CD4-positive, alpha-beta T cell (primary cell): ENCODE results near the gene CD8B2. TPM values are rescaled to one million over a fixed set of nuclear protein-coding genes. Genes with fewer than 3 reads are reported as not detected.

Source experiments
- ATAC-seq: fragments of 200-7000 bp; cut with Tn5 transposase; one replicate; pipeline ENCODE4 v1.10.0; 2022; ENCODE audit warnings: mild to moderate bottlenecking; ENCODE audit not compliant: poor library complexity
- CTCF ChIA-PET: fragments of 350-600 bp; sonication (Branson Sonifier 250); formaldehyde crosslinking; loops from one replicate; lab custom pipeline; 2021; ENCODE audit warnings: antibody characterized with exemption, inconsistent platforms; lab: Charles Lee
- POLR2A ChIA-PET: fragments of 350-600 bp; sonication (Branson Sonifier 250); formaldehyde crosslinking; loops from one replicate; lab custom pipeline; 2021; ENCODE audit warnings: antibody characterized with exemption, inconsistent platforms; lab: Charles Lee
- DNase-seq, 14 experiments: peaks; one replicate each; pipeline ENCODE4 v3.0.0-alpha.2; 2013 to 2020; ENCODE audit warnings: mixed read lengths in 2 of 14
- H3K27ac ChIP-seq, 2 donors: one replicate each; pipeline versions ENCODE4 v1.5.1 to v1.7.0; 2013; ENCODE audit warnings: low read length in 2 of 2, low read depth in 1 of 2, mild to moderate bottlenecking in 1 of 2
- H3K27me3 ChIP-seq, 2 experiments: 1 replicate in 1 of 2; 2 replicates in 1 of 2; pipeline versions ENCODE4 v1.6.1 to v1.7.0; 2013; ENCODE audit warnings: low read length in 2 of 2, control low read depth in 1 of 2, mild to moderate bottlenecking in 1 of 2, moderate library complexity in 1 of 2; ENCODE audit not compliant: insufficient read depth in 2 of 2, control insufficient read depth in 1 of 2
- H3K36me3 ChIP-seq: one replicate; pipeline ENCODE4 v1.6.1; 2013; ENCODE audit warnings: low read length, control low read depth; ENCODE audit not compliant: insufficient read depth
- H3K4me1 ChIP-seq: one replicate; pipeline ENCODE4 v1.6.1; 2013; ENCODE audit warnings: low read length, control low read depth; ENCODE audit not compliant: insufficient read depth
- H3K4me3 ChIP-seq: one replicate; pipeline ENCODE4 v1.5.1; 2013; ENCODE audit warnings: mild to moderate bottlenecking, low read length, moderate library complexity
- H3K9me3 ChIP-seq, 2 experiments: 1 replicate in 1 of 2; 2 replicates in 1 of 2; pipeline versions ENCODE4 v1.6.1 to v1.7.0; 2013; ENCODE audit warnings: low read length in 2 of 2, mild to moderate bottlenecking in 2 of 2, control low read depth in 1 of 2, moderate library complexity in 1 of 2; ENCODE audit not compliant: control insufficient read depth in 1 of 2, insufficient read depth in 1 of 2
- H3K27ac Mint-ChIP-seq: one replicate; pipeline ENCODE4 v1.8.0; 2020; ENCODE audit warnings: mixed read lengths
- H3K27me3 Mint-ChIP-seq: one replicate; pipeline ENCODE4 v1.8.0; 2021; ENCODE audit warnings: mixed read lengths
- H3K36me3 Mint-ChIP-seq: one replicate; pipeline ENCODE4 v1.8.0; 2021; ENCODE audit warnings: low read depth, mixed read lengths
- H3K4me1 Mint-ChIP-seq: one replicate; pipeline ENCODE4 v1.8.0; 2021; ENCODE audit warnings: low read depth, mixed read lengths
- H3K4me3 Mint-ChIP-seq: one replicate; pipeline ENCODE4 v1.8.0; 2020; ENCODE audit warnings: mild to moderate bottlenecking, mixed read lengths
- H3K9me3 Mint-ChIP-seq: one replicate; pipeline ENCODE4 v1.8.0; 2020; ENCODE audit warnings: mixed read lengths
- CTCF ChIP-seq: fragments of 200-600 bp; IDR thresholded peaks from one replicate; pipeline ENCODE4 v1.8.0; 2022; ENCODE audit warnings: antibody characterized with exemption, mild to moderate bottlenecking
- intact Hi-C, 2 experiments: fragments of 100-400 bp; cut with DNase I in 1 of 2; cut with micrococcal nuclease in 1 of 2; formaldehyde crosslinking; loops; one replicate each; pipeline versions ENCODE4 v1.15.1 to v1.9.0; 2023 to 2025; cut with DNase I, micrococcal nuclease
- total RNA-seq, 174 experiments: library from RNA in 2 of 174; stranded (reverse) in 2 of 174; gene quantifications; one replicate each; pipeline ENCODE4 v1.2.3 and lab custom pipeline; 2021 to 2026

CD8B2 gene
- total RNA-seq, 2 experiments from 2014 or later, result 0.14 TPM; not detected in 1

DNA sequence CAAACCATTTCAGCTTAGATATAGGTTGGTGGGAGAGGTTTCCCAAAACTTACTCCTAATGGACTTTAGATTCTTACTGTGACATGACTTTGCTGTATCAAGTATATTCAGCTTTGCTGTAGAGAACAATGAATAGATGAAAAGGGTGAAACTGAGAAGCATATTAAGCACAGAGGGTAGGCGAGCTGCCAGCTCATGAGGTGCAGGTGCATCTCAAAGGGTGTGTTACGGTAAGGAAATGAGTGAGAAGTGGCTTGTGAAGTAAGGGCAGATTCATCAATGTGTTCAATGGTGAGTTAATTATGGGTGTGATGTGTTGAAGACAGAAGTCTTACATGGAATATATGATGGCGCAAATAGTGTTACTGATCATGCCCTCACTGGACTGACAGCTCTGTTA, 49.3 kb downstream of the CD8B2 start:
- no peaks in the 10 kb centered on the region for H3K36me3 Mint-ChIP-seq
- Histone ChIP-seq H3K36me3 (no peaks in the 10 kb centered on the region), H3K27me3 (peaks cover 4 to 5% of the 10 kb centered on the region in 2 experiments), H3K4me1 (no peaks in the 10 kb centered on the region), H3K4me3 (no peak overlapping the region), H3K27ac (no peak overlapping the region), H3K9me3 (no peaks in the 10 kb centered on the region)
- no peaks in the 10 kb centered on the region for H3K27me3 Mint-ChIP-seq
- DNase-seq (no peak), ATAC-seq (no peak)
- intact Hi-C loops, result no loop called here
- no peak overlapping the region for H3K27ac Mint-ChIP-seq
- no peak for TF ChIP-seq CTCF
- H3K4me3 Mint-ChIP-seq, result no peak overlapping the region
- no peaks in the 10 kb centered on the region for H3K9me3 Mint-ChIP-seq
- no peaks in the 10 kb centered on the region for H3K4me1 Mint-ChIP-seq
- ChIA-PET POLR2A (no interaction called here), CTCF (no interaction called here)

- CTCF ChIA-PET, result no interaction called here
- Mint-ChIP-seq H3K27ac (no peak overlapping the region), H3K27me3 (no peaks in the 10 kb centered on the region), H3K36me3 (no peaks in the 10 kb centered on the region), H3K4me3 (no peak overlapping the region), H3K4me1 (no peaks in the 10 kb centered on the region), H3K9me3 (no peaks in the 10 kb centered on the region)
- peak in 3 of 14 experiments; percentile 32 to 69 (median 62) for DNase-seq
- H3K4me1 ChIP-seq, result no peaks in the 10 kb centered on the region
- no peaks in the 10 kb centered on the region for H3K36me3 ChIP-seq
- no peaks in the 10 kb centered on the region for H3K9me3 ChIP-seq
- H3K27me3 ChIP-seq, result peaks cover 5 to 7% of the 10 kb centered on the region in 2 experiments
- intact Hi-C loops, result no loop called here
- no peak overlapping the region for H3K27ac ChIP-seq
- no peak overlapping the region for H3K4me3 ChIP-seq
- ATAC-seq, result no peak
- TF ChIP-seq CTCF, result no peak
- POLR2A ChIA-PET, result no interaction called here
Observed at GRCh38 chr2:106537047-106537446, 49.9 kb downstream of the CD8B2 start.

- Mint-ChIP-seq H3K27me3 (peaks cover 3% of the 10 kb centered on the region), H3K27ac (no peak overlapping the region), H3K36me3 (no peaks in the 10 kb centered on the region), H3K4me3 (no peak overlapping the region), H3K4me1 (peaks cover 2% of the 10 kb centered on the region), H3K9me3 (no peaks in the 10 kb centered on the region)
- Histone ChIP-seq H3K27ac (no peak overlapping the region), H3K9me3 (no peaks in the 10 kb centered on the region), H3K36me3 (no peaks in the 10 kb centered on the region), H3K27me3 (peaks cover 5 to 8% of the 10 kb centered on the region in 2 experiments), H3K4me1 (peaks cover 2% of the 10 kb centered on the region), H3K4me3 (no peak overlapping the region)
- ChIA-PET CTCF (no interaction called here), POLR2A (no interaction called here)
- DNase-seq, result peak in 2 of 14 experiments; percentile 37 to 57
- ATAC-seq, result no peak
- TF ChIP-seq CTCF, result no peak
- intact Hi-C loops, result no loop called here
Observed at GRCh38 chr2:106537791-106538191, 50.6 kb downstream of the CD8B2 start.
